ENCODE results near the gene KIF6.

DNA sequence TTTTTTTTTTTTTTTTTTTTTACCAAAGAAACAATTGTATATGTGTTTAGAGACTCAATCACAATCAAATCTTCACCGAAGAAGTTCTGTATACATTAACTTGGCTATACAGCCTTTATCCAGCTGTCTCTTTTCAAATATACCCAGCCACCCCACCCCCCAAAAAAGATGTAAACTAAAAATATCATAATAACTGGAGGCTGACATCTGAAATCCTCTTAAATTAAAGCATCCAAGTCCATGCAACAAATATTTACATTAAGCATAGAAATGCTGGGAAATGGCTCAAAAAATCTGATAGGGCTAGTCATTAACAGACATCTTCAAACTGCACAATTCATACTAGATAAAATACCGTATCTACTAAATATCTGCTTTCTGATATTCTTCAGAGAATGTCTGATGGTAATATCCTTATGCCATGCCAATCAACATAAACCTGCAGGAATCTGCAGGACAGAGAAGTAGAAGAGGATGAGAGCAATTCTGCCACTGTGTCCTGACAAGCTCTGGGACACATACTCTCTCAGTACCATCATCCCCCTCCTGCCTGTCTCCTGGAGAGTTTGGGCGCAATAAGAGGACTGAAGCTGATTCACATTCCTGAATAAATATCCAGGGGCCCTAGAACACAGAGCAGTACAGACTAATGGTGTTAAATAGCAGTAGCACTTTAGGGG, 152.4 kb downstream of the KIF6 start:
- TF ChIP-seq JUND (IDR thresholded peaks at IDR 0.05) (no peak), SRF (IDR thresholded peaks at IDR 0.05; ENCODE audit: low read depth) (no peak), CEBPB (IDR thresholded peaks at IDR 0.05; ENCODE audit: low read depth) (no peak), POLR2AphosphoS5 (IDR thresholded peaks at IDR 0.05; ENCODE audit: low read depth, low read length) (no peak), EZH2 (IDR thresholded peaks at IDR 0.05) (no peak), POLR2A (IDR thresholded peaks at IDR 0.05; ENCODE audit: borderline replicate concordance, extremely low read depth, insufficient read depth, insufficient read length) (no peak), ZNF274 (IDR thresholded peaks at IDR 0.05; ENCODE audit: low read depth, low read length) (no peak), EZH2phosphoT487 (IDR thresholded peaks at IDR 0.05; ENCODE audit: borderline replicate concordance) (no peak)
- TF ChIP-seq, protein P1, sequence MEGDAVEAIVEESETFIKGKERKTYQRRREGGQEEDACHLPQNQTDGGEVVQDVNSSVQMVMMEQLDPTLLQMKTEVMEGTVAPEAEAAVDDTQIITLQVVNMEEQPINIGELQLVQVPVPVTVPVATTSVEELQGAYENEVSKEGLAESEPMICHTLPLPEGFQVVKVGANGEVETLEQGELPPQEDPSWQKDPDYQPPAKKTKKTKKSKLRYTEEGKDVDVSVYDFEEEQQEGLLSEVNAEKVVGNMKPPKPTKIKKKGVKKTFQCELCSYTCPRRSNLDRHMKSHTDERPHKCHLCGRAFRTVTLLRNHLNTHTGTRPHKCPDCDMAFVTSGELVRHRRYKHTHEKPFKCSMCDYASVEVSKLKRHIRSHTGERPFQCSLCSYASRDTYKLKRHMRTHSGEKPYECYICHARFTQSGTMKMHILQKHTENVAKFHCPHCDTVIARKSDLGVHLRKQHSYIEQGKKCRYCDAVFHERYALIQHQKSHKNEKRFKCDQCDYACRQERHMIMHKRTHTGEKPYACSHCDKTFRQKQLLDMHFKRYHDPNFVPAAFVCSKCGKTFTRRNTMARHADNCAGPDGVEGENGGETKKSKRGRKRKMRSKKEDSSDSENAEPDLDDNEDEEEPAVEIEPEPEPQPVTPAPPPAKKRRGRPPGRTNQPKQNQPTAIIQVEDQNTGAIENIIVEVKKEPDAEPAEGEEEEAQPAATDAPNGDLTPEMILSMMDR (IDR thresholded peaks at IDR 0.05 in 2 of 3, conservative IDR thresholded peaks at IDR 0.05 in 1 of 3; ENCODE audit: borderline replicate concordance in 1 of 3, insufficient read depth in 1 of 3, low read depth in 2 of 3, low read length in 2 of 3), result no peak
- TF ChIP-seq, protein P2, sequence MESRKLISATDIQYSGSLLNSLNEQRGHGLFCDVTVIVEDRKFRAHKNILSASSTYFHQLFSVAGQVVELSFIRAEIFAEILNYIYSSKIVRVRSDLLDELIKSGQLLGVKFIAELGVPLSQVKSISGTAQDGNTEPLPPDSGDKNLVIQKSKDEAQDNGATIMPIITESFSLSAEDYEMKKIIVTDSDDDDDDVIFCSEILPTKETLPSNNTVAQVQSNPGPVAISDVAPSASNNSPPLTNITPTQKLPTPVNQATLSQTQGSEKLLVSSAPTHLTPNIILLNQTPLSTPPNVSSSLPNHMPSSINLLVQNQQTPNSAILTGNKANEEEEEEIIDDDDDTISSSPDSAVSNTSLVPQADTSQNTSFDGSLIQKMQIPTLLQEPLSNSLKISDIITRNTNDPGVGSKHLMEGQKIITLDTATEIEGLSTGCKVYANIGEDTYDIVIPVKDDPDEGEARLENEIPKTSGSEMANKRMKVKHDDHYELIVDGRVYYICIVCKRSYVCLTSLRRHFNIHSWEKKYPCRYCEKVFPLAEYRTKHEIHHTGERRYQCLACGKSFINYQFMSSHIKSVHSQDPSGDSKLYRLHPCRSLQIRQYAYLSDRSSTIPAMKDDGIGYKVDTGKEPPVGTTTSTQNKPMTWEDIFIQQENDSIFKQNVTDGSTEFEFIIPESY (IDR thresholded peaks at IDR 0.05; ENCODE audit: extremely low read depth, insufficient replicate concordance, low read length), result no peak
- TF ChIP-seq, protein P3, sequence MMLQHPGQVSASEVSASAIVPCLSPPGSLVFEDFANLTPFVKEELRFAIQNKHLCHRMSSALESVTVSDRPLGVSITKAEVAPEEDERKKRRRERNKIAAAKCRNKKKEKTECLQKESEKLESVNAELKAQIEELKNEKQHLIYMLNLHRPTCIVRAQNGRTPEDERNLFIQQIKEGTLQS (IDR thresholded peaks at IDR 0.05), result no peak
- TF ChIP-seq, protein P4, sequence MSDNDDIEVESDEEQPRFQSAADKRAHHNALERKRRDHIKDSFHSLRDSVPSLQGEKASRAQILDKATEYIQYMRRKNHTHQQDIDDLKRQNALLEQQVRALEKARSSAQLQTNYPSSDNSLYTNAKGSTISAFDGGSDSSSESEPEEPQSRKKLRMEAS (IDR thresholded peaks at IDR 0.05), result no peak
